GM19372 (cell line): ENCODE measurements around the gene CCDC183.
"Not testable (repeated sequence)": the region's sequence is repeated elsewhere in the genome, so short reads cannot be mapped to it uniquely, and the experiment has no call there.

Experiments
- ATAC-seq: cut with Tn5 transposase; IDR thresholded peaks from one replicate; pipeline ENCODE4 v1.9.1; 2021; ENCODE audit warnings: mild to moderate bottlenecking, low read depth, moderate library complexity; ENCODE audit not compliant: unreplicated experiment

Gene CCDC183

DNA sequence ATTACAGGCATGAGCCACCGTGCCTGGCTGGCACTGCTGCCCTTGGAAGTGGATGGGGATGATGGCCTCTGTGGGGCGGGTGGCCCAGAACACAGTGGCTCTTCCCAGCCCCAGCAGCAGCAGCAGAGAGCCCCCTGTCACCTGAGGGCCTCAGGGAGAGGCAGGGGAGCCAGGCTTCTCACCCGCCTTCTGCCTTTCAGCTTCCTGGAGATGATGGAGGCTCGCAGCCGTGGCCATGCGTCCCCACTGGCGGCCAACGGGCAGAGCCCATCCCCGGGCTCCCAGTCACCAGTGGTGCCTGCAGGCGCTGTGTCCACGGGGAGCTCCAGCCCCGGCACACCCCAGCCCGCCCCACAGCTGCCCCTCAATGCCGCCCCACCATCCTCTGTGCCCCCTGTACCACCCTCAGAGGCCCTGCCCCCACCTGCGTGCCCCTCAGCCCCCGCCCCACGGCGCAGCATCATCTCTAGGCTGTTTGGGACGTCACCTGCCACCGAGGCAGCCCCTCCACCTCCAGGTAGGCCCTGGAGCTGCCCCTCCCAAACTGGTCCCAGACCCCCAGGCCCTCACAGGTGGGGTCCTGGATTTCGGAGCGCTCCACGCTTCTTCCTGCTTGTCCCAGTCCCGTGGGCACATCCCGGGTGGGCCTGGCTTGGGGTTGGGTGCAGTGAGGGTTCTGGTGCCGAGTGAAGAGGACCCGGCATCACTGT, 41.2 kb downstream of the CCDC183 start:
- no peak for ATAC-seq

DNA sequence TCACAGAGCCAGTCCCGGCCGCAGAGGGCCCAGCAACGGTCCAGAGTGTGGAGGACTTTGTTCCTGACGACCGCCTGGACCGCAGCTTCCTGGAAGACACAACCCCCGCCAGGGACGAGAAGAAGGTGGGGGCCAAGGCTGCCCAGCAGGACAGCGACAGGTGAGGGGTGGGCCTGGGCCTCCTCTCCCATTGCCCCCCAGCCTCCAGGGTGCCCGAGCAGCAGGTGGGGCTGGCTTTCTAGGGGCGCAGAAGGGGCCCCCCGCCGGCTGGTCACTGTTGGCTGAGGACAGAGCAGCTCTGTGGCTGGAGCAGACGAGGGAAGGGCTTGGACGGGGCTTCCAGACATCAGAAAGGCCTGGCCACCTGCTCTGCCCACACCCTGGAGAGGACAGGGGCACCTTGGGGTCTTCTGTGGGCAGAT, 41.7 kb downstream of the CCDC183 start:
- ATAC-seq = not testable (repeated sequence)

DNA sequence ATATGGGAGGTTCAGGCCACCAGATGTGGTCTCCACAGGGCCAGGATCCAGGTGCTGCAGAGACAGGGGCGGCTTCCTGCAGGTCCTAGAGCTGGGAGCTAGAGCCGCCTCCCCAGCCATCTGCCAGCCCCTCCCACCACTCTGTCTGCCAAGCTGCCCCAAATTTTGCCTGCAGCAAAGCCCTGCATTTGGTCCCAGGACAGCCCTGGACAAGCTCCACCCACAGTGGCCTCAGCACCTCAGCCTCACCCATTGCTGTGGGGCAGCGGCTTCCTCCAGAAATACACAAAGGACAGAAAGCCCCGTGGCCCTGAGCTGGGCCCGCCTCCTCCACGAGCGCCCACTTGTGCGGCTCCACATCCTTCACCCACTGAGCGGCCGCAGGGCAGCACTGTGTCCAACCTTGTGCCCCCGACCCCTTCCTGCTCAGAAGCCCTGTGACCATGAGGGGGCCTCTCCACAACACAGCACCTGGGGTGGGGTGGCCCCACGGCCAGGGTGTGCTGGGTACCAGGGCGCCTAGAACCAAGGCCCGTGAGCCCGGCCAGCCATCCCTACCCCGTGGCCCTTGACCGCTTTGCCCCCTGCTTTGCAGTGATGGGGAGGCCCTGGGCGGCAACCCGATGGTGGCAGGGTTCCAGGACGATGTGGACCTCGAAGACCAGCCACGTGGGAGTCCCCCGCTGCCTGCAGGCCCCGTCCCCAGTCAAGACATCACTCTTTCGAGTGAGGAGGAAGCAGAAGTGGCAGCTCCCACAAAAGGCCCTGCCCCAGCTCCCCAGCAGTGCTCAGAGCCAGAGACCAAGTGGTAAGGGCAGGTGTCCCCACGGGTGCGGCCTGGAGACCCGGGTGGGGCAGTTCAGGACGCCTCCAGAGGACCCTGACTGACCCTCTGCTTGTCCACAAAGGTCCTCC, 42.4 kb downstream of the CCDC183 start:
- no peak for ATAC-seq

DNA sequence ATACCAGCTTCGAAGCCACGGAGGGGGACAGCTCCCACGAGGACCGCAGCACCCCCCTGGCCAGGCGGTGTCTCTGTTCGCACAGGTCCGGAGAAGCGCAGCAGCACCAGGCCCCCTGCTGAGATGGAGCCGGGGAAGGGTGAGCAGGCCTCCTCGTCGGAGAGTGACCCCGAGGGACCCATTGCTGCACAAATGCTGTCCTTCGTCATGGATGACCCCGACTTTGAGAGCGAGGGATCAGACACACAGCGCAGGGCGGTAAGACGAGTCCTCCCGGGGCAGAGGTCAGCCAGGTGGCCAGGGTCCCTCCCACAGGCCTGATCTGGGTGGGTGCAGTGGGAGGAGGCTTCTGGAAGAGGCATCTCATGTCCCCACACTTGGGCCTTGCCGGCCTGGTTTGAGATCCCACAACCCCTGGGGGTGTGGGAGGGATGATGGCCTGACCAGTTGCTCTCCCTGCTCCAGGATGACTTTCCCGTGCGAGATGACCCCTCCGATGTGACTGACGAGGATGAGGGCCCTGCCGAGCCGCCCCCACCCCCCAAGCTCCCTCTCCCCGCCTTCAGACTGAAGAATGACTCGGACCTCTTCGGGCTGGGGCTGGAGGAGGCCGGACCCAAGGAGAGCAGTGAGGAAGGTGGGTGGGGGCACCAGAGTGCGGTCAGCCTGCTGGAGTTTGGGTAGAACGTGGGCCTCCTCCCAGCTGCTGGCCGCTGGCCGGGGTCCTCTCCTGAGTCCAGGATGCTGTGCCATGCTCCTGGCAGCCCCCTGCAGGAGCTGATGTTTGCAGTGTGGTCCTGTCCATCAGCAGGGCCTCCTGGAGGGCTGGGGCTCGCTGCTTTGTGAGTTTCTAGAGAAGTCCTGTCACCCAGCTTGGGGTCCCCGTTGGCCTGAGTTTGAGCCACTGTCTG, 43.3 kb downstream of the CCDC183 start:
- no peak for ATAC-seq

DNA sequence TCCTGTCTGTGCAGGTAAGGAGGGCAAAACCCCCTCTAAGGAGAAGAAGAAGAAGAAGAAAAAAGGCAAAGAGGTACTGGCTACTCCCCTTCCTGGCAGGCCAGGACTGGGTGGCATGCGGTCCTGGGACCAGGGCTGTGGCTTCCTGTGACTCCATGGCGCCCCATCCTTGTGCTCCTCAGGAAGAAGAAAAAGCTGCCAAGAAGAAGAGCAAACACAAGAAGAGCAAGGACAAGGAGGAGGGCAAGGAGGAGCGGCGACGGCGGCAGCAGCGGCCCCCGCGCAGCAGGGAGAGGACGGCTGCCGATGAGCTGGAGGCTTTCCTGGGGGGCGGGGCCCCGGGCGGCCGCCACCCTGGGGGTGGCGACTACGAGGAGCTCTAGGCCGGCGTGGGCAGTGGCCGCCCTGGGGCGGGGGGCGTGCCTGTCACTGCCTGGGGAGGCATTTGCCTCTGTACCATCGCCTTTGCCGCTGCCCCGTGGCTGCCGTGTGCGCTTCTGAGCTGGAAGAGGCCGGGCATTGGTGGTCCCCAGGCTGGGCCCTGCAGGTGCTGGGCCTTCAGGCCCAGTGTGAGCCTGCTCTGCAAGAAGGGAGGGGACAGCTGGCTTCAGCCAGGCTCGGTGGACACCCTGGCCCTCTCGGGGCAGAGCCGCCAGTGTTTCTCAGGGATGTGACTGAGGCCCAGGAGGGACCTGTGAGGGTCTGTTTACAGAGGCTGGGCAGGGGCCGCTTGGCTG, 44.2 kb downstream of the CCDC183 start:
- no peak for ATAC-seq

DNA sequence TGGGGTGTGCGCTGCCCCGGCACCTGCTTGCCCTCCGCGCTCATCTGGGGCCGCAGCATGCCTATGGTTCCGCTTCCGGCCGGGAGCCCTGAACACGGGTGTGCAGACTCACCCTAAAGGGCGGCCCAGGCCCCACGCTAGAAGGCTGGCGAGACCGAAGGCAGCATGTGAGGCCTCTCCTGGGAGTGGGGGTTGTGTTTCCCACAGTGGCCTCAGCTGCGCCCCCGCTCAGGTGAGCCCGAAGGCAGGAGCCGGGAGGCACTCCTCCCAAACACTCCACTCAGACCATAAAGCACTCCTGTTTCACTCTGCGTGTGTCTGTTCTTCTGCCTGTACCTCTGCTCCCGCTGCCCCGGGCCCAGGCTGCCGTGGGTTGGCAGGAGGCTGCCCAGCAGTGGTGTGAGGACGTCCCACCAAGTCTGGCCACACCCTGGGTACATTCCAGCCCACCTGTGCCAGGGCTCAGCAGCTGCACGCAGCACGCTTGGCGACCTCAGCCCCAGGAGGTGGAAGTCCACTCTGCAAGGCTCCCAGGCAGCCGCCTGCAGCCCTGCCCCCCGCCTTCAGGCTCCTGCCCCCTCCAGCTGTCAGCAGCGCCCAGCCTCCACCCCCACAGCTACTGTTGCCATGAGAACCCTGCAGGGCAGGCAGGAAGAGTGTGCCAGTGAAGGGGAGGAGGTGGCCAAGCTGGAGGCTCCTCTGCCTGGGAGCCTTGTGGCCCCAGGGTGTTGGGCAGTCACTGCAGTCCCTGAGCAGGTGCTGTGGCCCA, 44.9 kb downstream of the CCDC183 start:
- ATAC-seq = no peak

DNA sequence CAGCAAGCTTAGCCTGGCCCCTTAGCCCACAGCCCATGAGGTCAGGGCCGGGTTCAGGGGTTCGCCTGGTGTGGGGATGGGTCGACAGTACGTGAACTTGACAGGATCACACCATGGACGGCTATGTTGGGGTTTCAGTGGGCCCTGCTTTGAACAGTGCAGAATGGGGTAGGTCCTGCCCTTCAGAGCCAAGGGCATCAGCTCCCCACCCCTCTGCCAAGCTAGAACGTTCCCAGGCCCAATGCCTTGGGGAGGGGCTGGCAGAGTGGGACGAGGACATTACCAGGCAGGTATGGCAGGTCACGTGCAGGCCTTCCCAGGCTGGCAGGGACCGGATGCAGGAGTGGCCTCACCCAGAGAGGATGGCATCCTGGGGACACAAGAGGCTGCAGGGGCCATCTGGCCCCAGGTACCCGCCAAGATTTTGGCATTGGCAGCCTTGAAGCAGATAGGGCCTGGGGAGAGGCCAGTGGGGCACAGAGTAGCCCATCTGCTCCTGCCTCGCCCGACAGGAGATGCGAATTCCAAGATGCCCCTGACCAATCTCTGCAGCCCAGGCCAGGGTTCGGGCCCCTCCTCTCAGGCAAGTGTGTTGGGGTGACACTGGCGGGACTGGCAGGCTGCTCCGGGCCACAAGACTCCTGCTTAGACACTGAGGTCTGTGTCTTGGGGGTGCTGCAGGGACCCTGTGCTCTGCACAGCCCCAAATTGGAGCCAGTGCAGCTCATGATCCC, 45.7 kb downstream of the CCDC183 start:
- not testable (repeated sequence) for ATAC-seq

DNA sequence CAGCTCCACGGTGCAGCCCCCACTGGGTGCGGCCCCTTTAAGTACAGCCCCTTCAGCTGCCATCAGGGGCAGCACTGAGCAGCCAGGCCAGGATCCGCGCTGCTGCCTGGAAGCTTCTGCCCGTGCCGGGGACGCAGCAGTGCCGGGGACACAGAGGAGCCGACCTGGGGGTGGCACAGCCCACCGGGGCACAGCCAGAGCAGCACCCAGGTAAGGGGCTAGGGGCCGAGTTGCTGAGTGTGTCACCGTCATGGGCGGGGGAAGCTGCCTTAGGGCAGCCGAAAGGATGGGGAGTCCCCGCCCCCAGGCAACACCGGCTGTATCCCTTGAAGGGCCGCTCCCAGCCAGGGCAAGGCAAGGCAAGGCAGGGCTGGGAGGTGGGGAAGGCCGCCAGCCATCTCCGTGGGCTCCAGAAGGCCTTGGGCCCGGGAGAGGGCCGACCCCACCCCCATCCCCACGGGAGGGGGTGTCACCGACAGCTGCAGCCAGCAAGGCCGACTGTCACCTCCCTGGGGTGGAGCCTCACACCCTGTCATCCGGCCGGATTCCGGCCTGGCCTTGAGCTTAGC, 46.3 kb downstream of the CCDC183 start, which contains the start of gene AJM1:
TSS of gene AJM1 (plus strand) at position 99 of the 569 bp plus-strand sequence. CDS start 1,937 bp downstream, outside the sequence.
- ATAC-seq = peak; percentile 57

DNA sequence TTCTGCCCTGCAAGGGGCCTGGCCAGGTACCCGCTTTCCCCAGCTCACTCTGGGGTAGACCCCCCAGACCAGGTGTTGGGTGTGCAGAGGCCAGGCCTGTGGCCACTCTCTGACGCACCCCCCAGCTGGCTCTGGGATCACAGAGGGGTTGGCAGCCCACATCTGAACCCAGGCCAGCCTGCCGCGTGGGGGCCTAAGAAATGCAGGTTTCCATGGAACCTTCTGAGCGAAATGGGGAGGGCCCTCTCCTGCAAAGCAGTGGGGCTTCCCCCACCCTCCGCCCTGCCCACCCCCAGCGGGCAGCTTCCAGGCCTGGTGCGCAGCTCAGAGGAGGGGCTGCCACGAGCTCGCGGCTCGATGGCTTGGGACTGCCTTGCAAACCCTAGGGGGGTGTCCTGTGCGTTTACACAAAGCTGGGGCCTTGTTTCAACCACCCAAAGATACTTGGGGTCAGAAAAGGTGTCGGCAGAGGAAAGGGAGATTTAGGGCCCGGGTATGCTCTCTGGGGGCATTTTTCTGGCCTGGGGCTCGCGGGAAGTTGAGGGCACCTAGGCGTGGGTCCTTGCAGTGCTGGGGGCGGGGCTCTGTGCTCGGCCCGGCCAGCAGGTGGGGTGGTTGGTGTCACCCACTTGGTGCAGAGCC, 47.1 kb downstream of the CCDC183 start:
- not testable (repeated sequence) for ATAC-seq

DNA sequence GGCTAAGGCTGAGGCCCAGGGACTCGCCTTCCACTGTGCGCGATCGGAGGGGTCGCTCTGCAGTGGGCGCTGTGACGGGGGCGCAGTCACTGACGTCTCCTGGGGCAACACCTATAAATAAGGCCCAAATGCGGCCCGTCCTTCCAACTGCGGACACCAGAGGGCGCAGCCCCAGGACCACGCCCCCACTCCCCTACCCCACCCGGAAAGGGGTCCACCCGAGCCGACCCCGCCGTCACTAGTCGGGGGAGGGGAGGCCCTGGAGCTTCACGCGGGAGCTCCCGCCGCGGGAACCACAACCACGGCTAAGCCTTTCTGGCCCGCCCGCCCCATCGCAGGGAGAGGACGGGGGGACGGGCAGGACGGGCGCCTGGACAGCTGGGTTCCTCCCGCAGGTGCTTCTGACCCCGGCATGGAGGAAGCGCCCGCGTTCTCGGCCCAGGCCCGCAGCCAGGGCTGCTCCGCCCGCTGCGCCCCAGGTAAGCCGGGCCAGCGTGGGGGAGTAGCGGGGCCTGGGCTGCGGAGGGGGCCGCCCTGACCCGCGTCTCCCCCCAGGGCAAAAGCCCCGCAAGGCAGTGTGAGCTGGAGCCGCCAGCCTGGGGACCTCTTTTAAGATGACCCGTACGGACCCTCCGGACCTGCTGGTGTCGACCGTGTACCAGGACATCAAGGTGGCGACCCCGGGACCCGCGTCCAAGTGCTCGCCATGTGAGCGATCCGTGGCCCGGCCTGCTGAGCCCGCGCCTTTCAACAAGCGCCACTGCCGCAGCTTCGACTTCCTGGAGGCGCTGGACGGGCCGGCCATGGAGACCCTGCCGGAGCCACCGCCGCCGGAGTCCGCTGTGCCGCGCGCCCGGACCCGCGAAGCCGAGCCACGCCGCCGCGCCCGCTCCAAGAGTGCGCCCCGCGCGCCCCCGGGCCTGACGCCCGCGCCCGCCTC, 47.9 kb downstream of the CCDC183 start:
- not testable (repeated sequence) for ATAC-seq

DNA sequence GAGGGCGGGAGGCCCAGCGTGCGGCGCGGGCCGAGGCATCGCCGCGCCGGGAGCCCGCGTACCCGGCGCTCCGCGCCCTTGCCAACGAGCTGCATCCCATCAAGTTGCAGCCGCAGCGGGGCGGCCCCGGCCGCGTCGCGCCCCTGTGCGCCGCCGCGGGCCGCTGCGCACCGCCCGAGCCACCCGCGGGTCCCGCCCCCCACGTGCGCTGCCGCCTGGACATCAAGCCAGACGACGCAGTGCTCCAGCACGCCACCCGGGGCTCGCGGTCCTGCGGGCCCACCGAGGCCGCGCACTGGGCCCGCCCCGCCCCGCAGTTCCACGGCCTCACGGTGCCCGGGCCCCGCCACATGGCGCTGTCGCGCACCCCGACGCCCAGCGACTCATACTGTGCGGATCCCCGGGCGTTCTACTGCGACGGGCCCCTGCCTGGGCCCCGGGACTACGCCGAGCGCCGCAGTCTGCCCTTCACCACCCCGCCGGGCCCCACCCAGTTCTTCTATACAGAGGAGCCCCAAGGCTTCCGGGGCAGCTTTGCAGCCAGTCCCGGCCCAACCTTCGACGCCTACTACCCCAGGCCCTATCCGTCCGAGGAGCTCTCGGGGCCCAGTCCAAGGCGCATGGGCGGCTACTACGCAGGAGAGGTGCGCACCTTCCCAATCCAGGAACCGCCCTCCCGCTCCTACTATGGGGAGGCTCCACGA, 48.8 kb downstream of the CCDC183 start:
- ATAC-seq = no peak

DNA sequence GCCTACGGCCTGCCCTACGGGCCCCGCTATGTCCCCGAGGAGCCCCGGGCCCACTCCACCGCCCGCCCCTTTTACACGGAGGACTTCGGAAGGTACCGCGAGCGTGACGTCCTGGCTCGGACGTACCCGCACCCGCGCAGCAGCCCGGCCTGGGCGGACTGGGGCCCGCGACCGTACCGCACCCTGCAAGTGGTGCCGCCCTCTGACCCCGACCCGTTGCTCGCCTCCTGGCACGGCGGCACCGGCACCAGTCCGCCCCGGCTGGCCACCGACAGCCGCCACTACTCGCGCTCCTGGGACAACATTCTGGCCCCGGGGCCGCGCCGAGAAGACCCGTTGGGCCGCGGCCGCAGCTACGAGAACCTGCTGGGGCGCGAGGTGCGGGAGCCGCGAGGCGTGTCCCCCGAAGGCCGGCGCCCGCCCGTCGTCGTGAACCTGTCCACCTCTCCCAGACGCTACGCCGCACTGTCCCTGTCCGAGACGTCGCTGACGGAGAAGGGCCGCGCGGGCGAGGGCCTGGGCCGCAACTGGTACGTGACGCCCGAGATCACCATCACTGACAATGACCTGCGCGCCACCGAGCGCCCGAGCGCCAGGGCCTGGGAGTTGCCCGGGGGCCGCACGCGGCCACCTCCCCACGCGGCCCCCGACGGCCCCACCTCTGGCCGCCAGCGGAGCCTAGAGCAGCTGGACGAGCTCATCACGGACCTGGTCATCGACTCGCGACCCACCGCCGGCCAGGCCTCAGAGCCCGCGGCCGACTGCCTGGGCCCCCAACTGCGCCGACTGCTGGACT, 49.5 kb downstream of the CCDC183 start:
- no peak for ATAC-seq

DNA sequence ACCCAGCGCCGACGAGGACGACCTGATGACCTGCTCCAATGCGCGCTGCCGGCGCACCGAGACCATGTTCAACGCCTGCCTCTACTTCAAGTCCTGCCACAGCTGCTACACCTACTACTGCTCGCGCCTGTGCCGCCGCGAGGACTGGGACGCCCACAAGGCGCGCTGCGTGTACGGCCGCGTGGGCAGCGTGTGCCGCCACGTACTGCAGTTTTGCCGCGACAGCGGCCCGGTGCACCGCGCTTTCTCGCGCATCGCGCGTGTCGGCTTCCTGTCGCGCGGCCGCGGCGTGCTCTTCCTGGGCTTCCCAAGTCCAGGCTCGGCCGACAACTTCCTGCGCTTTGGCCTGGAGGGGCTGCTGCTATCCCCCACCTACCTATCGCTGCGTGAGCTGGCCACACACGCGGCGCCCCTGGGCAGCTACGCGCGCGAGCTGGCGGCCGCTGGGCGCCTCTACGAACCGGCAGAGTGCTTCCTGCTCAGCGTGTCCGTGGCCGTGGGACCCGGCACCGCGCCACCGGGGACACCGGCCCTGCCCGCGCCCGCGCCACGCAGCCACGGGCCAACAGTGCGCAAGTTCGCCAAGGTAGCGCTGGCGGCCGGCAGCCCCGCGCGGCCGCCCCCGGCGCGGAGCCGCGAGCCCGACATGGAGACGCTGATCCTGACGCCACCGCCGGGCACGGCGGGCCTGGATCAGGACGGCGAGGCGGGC, 50.4 kb downstream of the CCDC183 start:
- no peak for ATAC-seq

DNA sequence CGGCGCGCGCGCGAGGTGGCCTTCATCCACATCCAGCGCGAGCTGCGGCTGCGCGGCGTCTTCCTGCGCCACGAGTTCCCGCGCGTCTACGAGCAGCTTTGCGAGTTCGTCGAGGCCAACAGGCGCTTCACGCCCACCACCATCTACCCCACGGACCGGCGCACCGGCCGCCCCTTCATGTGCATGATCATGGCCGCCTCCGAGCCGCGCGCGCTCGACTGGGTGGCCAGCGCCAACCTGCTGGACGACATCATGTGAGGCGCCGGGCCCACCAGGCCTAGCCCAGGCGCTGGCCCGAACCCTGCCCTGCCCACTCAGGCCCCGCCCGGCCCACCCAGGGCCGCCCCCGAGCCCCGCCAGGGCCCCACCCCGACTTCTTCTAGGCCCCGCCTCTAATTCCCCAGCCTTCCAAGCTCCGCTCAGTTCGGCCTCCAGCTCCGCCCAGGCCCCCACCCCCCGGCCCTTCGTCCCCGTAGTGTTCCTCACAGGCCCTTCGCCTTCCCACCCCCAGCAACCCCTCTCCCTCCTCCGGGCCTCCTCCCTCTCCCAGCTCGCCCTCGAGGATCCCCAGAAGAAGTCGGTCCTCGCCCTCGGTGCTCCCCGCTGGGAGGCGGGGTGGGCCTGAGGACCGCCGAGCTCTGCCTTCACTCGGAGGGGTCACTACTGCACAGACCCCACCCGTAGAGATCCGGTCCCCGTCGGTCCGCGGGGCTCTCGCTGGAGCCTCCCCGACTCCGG, 51.1 kb downstream of the CCDC183 start:
- no peak for ATAC-seq
